HFFc6 (cell line): ENCODE results near the gene CASP6. TPM values are rescaled to one million over a fixed set of nuclear protein-coding genes. Genes with fewer than 3 reads are reported as not detected.

Experiments
- DNase-seq: peaks from one replicate; pipeline ENCODE4 v3.0.0-alpha.2; 2018
- H3K27ac Mint-ChIP-seq: 2 replicates; pipeline ENCODE4 v1.8.0; 2020; ENCODE audit warnings: mild to moderate bottlenecking, mixed read lengths
- H3K27me3 Mint-ChIP-seq: 2 replicates; pipeline ENCODE4 v1.8.0; 2021; ENCODE audit warnings: mild to moderate bottlenecking, moderate library complexity, mixed read lengths; ENCODE audit not compliant: insufficient read depth
- H3K36me3 Mint-ChIP-seq: 2 replicates; pipeline ENCODE4 v1.8.0; 2021; ENCODE audit warnings: low read depth, mixed read lengths
- H3K4me1 Mint-ChIP-seq: 2 replicates; pipeline ENCODE4 v1.8.0; 2020; ENCODE audit warnings: low read depth, mixed read lengths
- H3K4me3 Mint-ChIP-seq: 2 replicates; pipeline ENCODE4 v1.8.0; 2020; ENCODE audit warnings: mild to moderate bottlenecking, moderate library complexity, mixed read lengths
- H3K9me3 Mint-ChIP-seq: 2 replicates; pipeline ENCODE4 v1.8.0; 2020; ENCODE audit warnings: mild to moderate bottlenecking, mixed read lengths
- CTCF ChIP-seq: fragments of 200-600 bp; sonication (generic); IDR thresholded peaks from 2 replicates; pipeline ENCODE4 v1.5.0; 2021; ENCODE audit warnings: antibody characterized with exemption, mild to moderate bottlenecking
- total RNA-seq, 6 experiments: library from RNA; stranded (reverse); fragmentation: NEBNext Ultra II Directional; extraction: Animal tissue kit (Norgen Biotek cat#: 25700); gene quantifications; 2 replicates in 1 of 6; 3 replicates in 5 of 6; pipeline ENCODE4 v1.2.3, GENCODE V29; 2021

CASP6 gene
- total RNA-seq, 6 experiments from 2014 or later: 14.2 to 19.9 (median 16.3) TPM

GRCh38 chr4:109703664-109704361, 568 bp upstream of the CASP6 start:
- Mint-ChIP-seq H3K4me1 (peaks cover 31% of the 10 kb centered on the region), H3K36me3 (peaks cover 10% of the 10 kb centered on the region), H3K27me3 (peaks cover 4% of the 10 kb centered on the region), H3K4me3 (peak overlapping the region; percentile 93), H3K9me3 (no peaks in the 10 kb centered on the region), H3K27ac (peak overlapping the region; percentile 56)
- TF ChIP-seq CTCF: no peak
- DNase-seq: no peak

GRCh38 chr4:109701566-109702410, 1.5 kb downstream of the CASP6 start:
- peak overlapping the region; percentile 90 for H3K27ac Mint-ChIP-seq
- H3K36me3 Mint-ChIP-seq: peaks cover 13% of the 10 kb centered on the region
- H3K9me3 Mint-ChIP-seq: no peaks in the 10 kb centered on the region
- H3K4me1 Mint-ChIP-seq: peaks cover 31% of the 10 kb centered on the region
- TF ChIP-seq CTCF: no peak
- peak overlapping the region; percentile 93 for H3K4me3 Mint-ChIP-seq
- DNase-seq: no peak
- peaks cover 4% of the 10 kb centered on the region for H3K27me3 Mint-ChIP-seq

- DNase-seq: no peak
- peaks cover 4% of the 10 kb centered on the region for H3K27me3 Mint-ChIP-seq
- peaks cover 13% of the 10 kb centered on the region for H3K36me3 Mint-ChIP-seq
- peaks cover 31% of the 10 kb centered on the region for H3K4me1 Mint-ChIP-seq
- H3K27ac Mint-ChIP-seq: no peak overlapping the region
- H3K4me3 Mint-ChIP-seq: no peak overlapping the region
- no peaks in the 10 kb centered on the region for H3K9me3 Mint-ChIP-seq
- no peak for TF ChIP-seq CTCF
Observed at GRCh38 chr4:109699553-109700225, 3.6 kb downstream of the CASP6 start.

GRCh38 chr4:109698656-109699055, 4.6 kb downstream of the CASP6 start:
- TF ChIP-seq CTCF: no peak
- peaks cover 21% of the 10 kb centered on the region for H3K36me3 Mint-ChIP-seq
- no peak overlapping the region for H3K27ac Mint-ChIP-seq
- H3K27me3 Mint-ChIP-seq: peaks cover 4% of the 10 kb centered on the region
- no peak for DNase-seq
- peaks cover 24% of the 10 kb centered on the region for H3K4me1 Mint-ChIP-seq
- H3K9me3 Mint-ChIP-seq: no peaks in the 10 kb centered on the region
- H3K4me3 Mint-ChIP-seq: no peak overlapping the region

- Mint-ChIP-seq H3K27ac (peak overlapping the region; percentile 56; the same call in 1 of the 2 replicates), H3K4me3 (no peak overlapping the region; the same call in 1 of the 2 replicates), H3K4me1 (peaks cover 22% of the 10 kb centered on the region), H3K9me3 (no peaks in the 10 kb centered on the region), H3K36me3 (peaks cover 30% of the 10 kb centered on the region), H3K27me3 (no peaks in the 10 kb centered on the region)
- DNase-seq: peak; percentile 54
- no peak for TF ChIP-seq CTCF
Observed at GRCh38 chr4:109691411-109691920, 11.8 kb downstream of the CASP6 start.
